GM19438 (cell line): ENCODE results near the gene KLHDC4.
A peak's percentile ranks its signal among the peaks of the same experiment; 100 is the strongest.
"Not testable (repeated sequence)": the region's sequence is repeated elsewhere in the genome, so short reads cannot be mapped to it uniquely, and the experiment has no call there.

Experiments used
- ATAC-seq: cut with Tn5 transposase; IDR thresholded peaks from one replicate; pipeline ENCODE4 v1.9.1; 2021; ENCODE audit warnings: low read depth; ENCODE audit not compliant: unreplicated experiment

Gene KLHDC4

DNA sequence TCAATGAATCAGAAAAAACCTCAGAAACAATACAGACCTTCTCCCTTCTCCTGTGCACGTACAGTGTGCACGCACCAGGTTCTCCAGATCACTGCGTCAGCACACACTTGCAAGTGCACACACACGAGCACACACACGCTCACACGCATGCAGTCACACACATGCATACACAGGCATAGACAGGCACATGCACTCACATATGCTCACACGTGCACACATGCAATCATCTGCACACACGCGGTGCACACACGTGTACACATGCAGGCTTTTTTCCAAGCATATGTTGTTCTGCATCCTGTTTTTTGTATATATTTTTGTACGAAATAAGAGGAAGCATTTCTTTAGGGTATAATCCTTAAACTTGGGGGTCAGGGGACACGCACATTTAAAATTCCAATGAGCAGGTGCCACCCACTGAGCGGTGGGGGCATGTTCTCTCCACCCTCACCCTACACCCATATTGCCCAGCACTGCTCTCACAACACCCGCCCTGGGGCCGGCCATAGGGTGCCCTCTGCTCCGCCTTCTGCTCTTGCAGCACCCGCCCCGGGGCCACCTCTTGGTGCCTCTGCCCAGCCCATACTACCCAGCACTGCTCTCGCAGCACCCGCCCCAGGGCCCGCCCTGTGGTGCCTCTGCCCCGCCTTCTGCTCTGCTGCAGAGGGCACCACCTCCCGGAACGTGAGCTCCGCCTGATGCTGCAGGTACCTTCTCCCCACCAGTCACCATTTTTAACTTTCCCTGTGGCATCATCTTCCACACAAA lies 20.9 kb downstream of the KLHDC4 start:
- no peak for ATAC-seq

DNA sequence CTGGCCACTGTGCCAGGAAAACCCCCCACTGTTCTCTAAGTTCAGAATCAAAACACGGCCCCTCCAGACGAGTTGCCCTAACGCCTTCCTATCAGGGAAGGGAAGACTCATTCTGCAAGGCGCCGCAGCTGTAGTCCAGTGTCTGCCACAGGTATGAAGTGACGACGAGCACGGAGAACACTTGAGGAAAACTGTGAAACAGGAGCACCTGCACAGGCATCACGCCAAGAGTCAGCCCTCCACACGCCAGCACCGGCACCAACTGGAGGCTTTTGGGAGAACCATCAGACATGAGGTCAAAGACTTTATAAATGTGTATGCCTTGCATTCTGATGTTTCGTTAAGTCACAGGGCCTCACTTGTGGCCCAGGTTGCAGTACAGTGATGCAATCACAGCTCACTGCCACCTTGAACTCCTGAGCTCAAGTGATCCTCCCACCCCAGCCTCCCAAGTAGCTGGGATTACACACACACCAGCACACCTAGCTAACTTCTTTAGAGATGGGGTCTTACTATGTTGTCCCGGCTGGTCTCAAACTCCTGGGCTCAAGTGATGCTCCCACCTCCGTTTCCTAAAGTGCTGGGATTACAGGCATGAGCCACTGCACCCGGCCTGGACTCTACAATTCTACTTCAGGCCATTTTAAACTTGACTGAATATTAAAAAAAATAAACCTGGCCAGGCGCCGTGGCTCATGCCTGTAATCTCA lies 22.9 kb downstream of the KLHDC4 start:
- no peak for ATAC-seq

DNA sequence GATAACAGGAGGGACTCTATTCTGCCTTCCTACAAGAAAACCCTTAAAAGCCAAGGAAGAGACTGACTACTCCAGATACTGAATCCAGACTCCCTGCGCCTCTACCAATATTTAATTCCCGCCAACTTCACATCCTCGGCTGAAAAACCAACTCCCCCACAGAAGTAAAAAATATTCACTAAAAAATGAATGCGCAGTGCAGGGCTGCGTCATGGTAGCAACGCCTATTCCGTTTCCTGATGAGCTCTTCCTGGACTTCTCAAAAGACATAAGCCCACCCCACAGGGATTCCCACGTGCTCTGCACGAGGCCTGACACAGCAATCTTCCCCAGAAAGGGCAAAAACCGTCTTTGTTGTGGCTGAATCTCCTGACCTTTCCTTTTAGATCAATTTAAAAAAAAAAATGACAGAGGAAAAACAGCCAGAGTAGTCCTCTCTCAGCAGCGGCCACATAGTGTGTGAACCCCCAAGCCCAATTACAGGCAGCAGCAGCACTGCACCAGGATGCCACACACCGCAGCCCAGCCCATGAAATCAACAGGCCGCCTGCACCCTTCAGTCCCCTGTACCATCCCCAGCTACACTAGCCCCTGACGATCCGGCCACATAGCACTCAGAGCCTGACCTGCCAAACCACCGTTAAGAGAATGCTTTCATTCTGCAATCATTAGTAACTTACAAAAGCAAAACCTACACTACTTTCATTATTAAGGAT lies 23.9 kb downstream of the KLHDC4 start:
- no peak for ATAC-seq

DNA sequence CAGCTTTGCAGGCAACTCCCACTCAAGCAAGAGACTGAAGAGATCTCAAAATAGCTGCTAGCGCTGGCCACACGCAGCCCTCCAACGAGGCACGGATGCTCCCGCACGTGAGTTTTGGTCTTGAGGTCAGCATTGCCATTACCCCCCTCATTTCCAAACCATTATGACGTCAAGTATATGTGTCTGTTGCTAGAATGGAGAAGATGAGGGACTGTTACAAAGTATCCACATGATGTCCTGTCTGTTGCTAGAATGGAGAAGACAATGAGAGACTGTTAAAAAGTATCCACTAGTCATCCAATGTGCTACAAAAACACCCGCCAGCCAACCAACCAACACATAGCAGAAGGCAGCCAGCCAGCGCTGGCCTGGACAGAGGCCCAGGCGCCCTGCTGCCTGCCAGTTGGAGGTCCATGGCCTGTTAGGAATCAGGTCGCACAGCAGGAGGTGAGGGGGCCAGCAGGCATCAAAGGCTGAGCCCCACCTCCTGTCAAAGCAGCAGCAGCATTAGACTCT lies 24.8 kb downstream of the KLHDC4 start:
- ATAC-seq, result no peak

DNA sequence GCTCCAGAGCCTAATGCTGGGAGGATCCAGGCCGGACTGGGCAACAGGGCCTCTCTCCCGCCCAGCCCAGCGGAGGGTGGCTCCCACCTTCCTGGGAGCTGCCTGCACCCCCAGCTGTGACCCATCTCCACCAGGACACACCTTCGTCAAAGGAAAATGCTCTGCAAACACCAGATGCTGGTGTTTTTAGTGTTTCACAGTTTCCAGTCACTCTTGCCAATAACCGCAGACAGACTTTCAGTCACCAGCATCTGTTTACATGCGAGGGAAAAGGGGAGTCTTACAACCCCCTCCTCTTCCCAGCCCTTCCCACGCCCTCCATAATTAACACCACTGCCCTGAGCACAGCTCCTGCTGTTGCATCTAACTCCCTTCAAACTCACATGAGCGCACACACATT lies 25.3 kb downstream of the KLHDC4 start:
- no peak for ATAC-seq

DNA sequence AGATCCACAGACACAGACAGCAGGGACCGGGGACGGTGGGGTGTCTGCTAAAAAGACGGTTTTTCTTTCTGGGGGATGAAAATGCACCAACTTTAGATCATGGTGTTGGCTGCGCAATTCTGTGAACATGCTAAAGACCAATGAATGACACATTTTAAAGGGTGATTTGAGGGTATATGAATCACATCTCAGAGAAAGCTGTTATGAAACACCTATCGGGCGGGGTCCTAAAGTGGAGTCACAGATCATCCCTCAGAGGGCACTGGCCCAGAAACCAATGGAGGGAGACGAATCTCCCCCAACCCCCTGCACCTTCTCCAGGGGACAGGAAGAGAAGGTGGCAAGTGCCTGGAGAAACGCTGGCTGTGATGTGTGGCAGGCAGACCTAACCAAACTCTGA lies 26.0 kb downstream of the KLHDC4 start:
- no peak for ATAC-seq

DNA sequence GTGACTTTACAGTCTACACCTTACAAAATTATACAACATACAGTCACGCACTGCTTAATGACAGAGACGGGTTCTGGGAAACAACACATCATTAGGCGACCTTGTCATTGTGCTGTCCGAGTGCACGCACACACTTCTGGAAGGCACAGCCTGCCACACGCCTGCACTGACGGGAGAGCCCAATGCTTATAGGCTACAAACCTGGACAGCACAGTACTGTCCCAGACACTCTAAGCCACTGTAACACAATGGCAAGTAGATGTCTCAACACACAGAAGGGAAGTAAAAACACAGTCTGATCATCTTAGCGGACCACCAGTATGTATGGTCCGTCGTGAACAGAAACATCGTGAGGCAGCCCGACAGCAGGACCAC lies 29.8 kb downstream of the KLHDC4 start:
- ATAC-seq, result no peak

DNA sequence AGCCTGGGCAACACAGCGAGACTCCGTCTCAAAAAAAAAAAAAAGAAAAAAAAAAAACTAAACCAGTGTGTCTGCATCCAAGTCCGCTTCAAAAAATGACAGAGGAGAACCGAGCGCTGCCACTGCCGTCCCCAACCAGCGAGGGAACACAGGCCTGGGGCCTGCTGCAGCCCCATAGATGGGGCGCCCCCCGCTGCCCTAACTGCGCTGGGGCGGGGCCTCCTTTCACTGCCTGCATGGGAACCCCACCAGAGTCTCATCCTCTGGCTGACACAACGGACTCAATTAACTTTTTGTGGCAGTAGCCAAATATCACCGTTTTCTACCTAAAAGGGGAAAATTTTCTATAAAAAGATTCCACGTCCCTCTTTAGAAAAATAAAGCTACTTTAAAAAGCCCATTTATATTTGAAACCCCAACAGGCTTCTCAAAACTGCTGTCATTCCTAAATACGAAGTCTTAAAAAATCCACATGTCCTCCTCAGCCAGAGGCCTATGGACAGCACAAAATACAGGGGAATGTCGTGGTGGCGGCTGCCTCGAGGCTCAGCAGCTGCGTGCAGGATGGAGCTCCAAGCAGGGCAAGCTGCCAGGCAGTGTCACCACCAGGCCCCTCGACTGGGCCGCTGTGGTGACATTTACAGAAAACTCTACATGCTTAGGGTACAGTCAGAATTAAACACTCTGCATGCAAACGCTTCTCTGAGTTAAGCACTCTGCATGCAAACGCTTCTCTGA lies 30.3 kb downstream of the KLHDC4 start:
- no peak for ATAC-seq

DNA sequence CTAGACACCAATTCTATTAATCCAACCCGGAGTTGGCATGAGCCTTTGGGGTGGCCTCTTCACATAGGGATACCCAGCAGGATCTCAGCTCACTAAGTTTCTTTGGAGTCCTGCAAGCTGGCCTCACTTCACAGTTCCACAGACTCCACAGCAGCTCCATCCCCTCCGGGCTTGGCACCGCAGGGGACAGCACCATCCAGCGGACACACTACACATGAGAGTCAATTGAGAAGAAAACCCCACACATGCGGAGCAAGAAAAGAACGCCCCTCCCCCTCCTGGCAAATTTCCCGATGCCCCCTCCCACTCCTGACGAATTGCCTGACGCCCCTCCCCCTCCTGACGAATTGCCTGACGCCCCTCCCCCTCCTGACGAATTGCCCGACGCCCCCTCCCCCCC lies 31.1 kb downstream of the KLHDC4 start:
- ATAC-seq, result no peak

DNA sequence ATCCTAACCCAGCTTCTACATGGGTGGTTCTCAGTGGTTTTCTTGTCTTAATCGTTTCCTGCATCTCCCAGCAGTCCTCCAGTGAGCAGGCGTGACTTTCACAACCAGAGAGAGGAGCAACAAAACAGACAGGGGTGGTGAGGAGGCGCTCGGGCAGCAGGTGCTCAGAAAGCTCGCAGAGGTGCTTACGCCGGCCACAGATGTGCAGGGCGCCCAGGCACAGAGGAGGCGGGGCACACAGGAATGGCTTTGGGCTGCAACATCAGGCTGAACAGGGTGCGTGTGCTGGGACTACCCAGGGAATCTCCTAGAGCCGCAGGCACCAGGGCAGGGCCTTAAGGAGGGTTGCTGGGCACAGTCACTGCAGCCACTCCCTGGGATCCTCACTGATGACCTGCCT lies 32.6 kb downstream of the KLHDC4 start:
- no peak for ATAC-seq

DNA sequence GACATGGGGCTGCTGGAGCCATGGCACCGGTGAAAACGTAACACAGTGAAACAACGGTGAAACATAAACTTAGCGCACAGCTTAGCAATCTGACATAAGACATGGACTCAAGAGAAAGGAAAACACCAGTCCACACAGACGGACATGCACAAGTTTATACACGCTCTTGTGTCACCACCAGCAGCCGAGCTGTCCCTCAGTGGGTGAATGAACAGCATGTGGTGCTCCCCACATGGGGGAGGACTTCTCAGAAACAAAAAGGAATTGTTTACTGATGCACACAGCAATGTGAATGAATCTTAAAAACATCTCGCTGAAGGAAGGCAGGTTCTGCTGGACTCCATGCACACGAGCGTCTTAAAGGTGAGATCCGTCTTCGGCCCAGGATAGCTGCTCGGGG lies 34.2 kb downstream of the KLHDC4 start:
- ATAC-seq, result no peak

DNA sequence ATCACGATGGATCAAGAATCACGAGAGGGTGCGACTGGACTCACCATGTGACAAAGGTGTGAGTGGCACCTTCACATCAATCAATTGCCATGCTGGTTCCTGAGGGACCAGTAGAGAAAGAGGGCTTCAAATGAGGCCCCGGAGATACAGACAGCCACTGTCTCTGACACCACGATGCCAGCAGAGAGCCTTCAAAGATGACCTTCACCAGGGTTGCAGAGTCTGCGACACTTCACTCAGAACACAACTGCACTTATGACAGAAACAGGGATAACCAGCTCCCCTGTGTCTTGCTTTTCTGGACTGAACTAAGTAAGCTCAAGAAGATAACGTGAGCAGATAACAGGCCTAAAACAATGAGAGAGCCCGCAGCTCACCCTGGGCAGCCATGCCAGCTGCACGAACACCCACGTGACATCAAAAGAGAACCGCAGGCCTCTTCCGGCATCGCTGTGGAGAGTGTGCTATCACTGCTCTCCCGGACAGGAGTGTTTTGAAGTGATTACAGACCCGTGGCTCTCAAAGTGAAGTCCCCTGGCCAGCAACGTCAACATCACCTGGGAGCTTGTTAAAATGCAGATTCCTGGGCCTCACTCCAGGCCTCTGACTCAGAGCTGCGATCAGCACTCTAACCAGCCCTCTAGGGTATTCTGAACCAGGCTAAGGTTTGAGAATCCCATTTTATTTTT lies 36.4 kb downstream of the KLHDC4 start:
- no peak for ATAC-seq

DNA sequence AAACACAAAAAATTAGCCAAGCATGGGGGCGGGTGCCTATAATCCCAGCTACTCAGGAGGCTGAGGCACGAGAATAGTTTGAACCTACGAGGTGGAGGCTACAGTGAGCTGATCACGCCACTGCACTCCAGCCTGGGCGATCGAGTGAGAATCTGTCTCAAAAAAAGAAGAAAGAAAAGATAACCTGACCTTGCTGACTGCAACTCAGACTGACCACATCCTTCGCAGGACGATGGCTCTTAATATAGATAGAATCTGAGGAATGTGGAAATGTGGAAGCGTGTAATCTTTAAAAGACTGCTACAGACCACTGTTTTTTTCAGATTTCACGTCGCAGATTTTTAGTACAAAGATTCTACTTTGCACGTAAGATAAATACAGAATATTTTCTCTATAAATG lies 37.8 kb downstream of the KLHDC4 start:
- ATAC-seq, result no peak

DNA sequence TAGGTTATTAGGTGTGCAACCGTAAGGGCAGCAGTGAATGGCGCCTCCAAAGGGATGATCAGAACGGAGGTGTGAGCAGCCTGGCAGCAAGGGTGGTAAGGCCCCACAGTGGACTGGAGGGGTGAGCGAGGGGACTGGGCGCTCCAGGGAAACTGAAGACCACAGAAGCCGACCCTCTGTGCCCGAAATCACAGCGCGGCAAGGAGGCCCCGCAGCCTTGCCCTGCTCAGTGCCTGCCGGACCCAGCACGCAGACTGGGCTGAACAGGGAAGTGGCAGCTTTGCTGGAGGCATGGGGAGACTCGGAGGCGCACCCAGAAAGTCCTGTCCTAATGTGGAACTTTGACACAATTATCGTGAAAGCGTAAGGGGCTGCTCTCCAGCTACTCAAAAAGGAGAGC lies 38.4 kb downstream of the KLHDC4 start:
- no peak for ATAC-seq

DNA sequence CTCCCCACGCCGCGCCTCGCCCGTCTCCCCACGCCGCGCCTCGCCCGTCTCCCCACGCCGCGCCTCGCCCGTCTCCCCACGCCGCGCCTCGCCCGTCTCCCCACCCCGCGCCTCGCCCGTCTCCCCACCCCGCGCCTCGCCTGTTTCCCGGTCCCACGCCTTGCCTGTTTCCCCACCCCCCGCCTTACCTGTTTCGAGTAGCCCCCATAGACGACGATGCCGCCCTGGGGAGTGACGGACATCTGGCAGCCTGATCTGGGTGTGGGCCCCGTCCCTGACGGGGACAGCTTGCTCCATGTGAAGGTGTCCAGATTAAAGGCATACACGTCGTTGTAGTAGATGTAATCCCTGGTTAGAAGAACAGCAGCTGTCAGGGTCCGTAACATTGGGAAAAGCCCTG lies 39.2 kb downstream of the KLHDC4 start:
- not testable (repeated sequence) for ATAC-seq

DNA sequence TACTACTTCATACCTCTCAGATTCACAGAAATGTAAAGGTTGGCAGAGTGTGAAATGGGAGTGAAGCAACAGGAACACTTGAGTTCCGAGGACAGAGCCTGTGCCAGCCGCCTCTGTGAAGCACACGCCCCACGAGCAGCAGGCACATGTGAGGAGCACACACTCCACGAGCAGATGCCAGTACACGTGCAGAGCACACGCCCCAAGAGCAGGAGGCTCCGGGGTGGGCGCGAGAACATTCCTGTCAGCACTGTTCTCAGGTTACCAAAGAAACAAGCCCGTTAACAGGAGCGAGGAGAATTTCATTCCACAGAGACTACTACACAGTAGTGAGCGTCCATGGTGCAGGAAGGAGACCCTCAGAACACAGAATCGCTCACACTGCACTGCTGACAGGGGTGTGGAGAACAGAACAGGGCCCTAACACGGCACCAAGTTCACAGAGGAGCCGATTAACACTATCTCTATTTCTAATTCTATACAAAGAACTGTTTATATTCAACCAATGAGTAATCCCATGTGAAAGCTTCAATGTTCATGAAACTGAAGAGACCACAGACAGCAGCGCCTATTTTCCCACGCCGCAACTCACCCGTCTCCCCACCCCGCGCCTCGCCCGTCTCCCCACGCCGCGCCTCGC lies 40.1 kb downstream of the KLHDC4 start:
- ATAC-seq, result no peak

DNA sequence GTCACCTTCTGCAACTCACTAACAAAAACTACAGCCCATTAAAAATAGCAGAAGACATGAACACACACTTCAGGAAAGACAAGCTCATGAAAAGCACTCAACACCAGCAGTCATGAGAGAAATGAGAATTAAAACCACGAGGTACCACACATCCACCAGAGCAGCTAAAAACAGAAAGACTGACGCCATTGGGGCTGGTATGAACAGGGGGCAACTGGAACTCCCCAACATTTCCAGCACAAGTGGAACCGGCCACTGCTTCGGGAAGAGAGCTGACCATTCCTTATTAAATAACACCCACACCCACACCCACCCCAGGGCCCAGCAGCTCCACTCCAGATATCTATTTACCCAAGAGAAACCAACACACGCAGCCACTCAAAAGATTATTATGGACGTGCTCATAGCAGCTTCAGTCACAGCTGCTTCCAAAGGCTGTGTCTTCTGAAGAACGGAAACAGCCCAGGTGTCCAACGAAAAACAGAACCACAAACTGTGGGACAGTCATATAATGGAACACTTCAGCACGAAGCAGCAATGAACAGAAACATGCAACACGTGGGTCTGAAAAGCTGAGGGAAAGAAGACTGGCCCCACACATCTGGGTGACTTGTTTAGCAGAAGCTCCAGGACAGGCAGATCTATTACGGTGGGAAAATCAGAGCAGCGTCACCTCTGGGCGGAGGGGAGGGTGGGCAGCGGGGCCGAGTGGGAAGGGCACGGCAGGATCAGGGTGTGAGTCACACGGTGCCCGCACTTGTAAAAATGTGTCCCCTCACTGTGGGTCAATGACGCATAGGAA lies 41.1 kb downstream of the KLHDC4 start:
- ATAC-seq, result no peak

DNA sequence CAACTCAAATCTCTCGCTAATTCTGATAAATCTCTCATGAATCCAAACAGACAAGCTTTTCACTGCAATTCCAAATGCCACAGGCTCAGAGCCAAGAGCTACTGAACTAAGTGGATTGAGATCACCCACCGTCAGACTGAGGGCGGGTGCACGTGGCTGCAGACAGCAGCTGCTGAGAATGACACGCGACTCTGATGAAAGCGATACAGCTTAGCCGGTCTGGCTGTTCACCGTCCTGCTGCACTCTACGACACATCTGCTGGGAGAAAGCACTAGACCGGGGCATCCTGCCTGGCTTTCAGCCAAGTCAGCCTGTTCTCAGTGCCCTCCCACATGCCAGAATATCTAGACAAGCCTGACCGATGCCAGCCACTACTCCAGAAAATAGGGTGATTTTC lies 42.6 kb downstream of the KLHDC4 start:
- ATAC-seq, result peak; percentile 63
